HG03280 (cell line): ENCODE measurements around the gene PTPRN2.

Experiments
- ATAC-seq: cut with Tn5 transposase; IDR thresholded peaks from one replicate; pipeline ENCODE4 v1.9.1; 2021; ENCODE audit warnings: mild to moderate bottlenecking, moderate library complexity; ENCODE audit not compliant: unreplicated experiment

Gene PTPRN2

GRCh38 chr7:157643525-157643970 is 944.1 kb downstream of the PTPRN2 start:
- no peak for ATAC-seq

- ATAC-seq: no peak
These were observed 945.8 kb downstream of the PTPRN2 start for GRCh38 chr7:157641866-157642265.

GRCh38 chr7:157640144-157640543 is 947.5 kb downstream of the PTPRN2 start:
- ATAC-seq: no peak

- ATAC-seq: no peak
These were observed 949.1 kb downstream of the PTPRN2 start for GRCh38 chr7:157638563-157638962.

GRCh38 chr7:157637216-157637949 is 950.2 kb downstream of the PTPRN2 start:
- no peak for ATAC-seq

GRCh38 chr7:157635669-157636068 is 952.0 kb downstream of the PTPRN2 start:
- ATAC-seq: no peak

GRCh38 chr7:157635148-157635500 is 952.5 kb downstream of the PTPRN2 start:
- ATAC-seq: no peak

GRCh38 chr7:157634401-157635147 is 953.0 kb downstream of the PTPRN2 start:
- ATAC-seq: no peak

- no peak for ATAC-seq
These were observed 954.0 kb downstream of the PTPRN2 start for GRCh38 chr7:157633465-157634185.

GRCh38 chr7:157630301-157630853 is 957.2 kb downstream of the PTPRN2 start:
- no peak for ATAC-seq

GRCh38 chr7:157628456-157628855 is 959.2 kb downstream of the PTPRN2 start:
- no peak for ATAC-seq

- ATAC-seq: no peak
These were observed 960.0 kb downstream of the PTPRN2 start for GRCh38 chr7:157627646-157628045.

- ATAC-seq: no peak
These were observed 960.6 kb downstream of the PTPRN2 start for GRCh38 chr7:157627033-157627432.

- no peak for ATAC-seq
These were observed 961.5 kb downstream of the PTPRN2 start for GRCh38 chr7:157625973-157626742.

GRCh38 chr7:157623556-157623955 is 964.1 kb downstream of the PTPRN2 start:
- ATAC-seq: no peak

GRCh38 chr7:157622408-157623205 is 965.0 kb downstream of the PTPRN2 start:
- ATAC-seq: no peak

GRCh38 chr7:157622000-157622399 is 965.6 kb downstream of the PTPRN2 start:
- ATAC-seq: no peak

GRCh38 chr7:157621131-157621681 is 966.4 kb downstream of the PTPRN2 start:
- no peak for ATAC-seq

GRCh38 chr7:157620616-157621015 is 967.0 kb downstream of the PTPRN2 start:
- ATAC-seq: no peak
